ENCODE results near the gene SYDE2. TPM values are rescaled to one million over a fixed set of nuclear protein-coding genes. Genes with fewer than 3 reads are reported as not detected.
"Not testable (repeated sequence)": the region's sequence is repeated elsewhere in the genome, so short reads cannot be mapped to it uniquely, and the experiment has no call there.

SYDE2 gene
- total RNA-seq, 1 donor from 2014 or later: 9.3 TPM

- DNase-seq (ENCODE audit: low read depth in 2 of 2): no peak
Measured at GRCh38 chr1:85219853-85220610, 19.2 kb upstream of the SYDE2 start.

GRCh38 chr1:85216697-85217096, 15.9 kb upstream of the SYDE2 start:
- no peak for DNase-seq (ENCODE audit: low read depth in 2 of 2)

- no peak for DNase-seq (ENCODE audit: low read depth in 2 of 2)
Measured at GRCh38 chr1:85214654-85215053, 13.8 kb upstream of the SYDE2 start.

GRCh38 chr1:85208488-85208887, 7.7 kb upstream of the SYDE2 start:
- DNase-seq (ENCODE audit: low read depth in 2 of 2): no peak

GRCh38 chr1:85203573-85204171, 2.9 kb upstream of the SYDE2 start:
- DNase-seq (ENCODE audit: low read depth in 2 of 2): peak in 1 of 2 donors; percentile 77

GRCh38 chr1:85202864-85203255, 2.0 kb upstream of the SYDE2 start:
- no peak for DNase-seq (ENCODE audit: low read depth in 2 of 2)

- DNase-seq (ENCODE audit: low read depth in 2 of 2): no peak
Measured at GRCh38 chr1:85202092-85202863, 1.5 kb upstream of the SYDE2 start.

- peak; percentile 57 to 64 for DNase-seq (ENCODE audit: low read depth in 2 of 2)
Measured at GRCh38 chr1:85201340-85202091, 700 bp upstream of the SYDE2 start.

GRCh38 chr1:85199667-85200462, 951 bp downstream of the SYDE2 start:
- peak; percentile 3 to 9 for DNase-seq (ENCODE audit: low read depth in 2 of 2)

GRCh38 chr1:85198864-85199263, 2.0 kb downstream of the SYDE2 start:
- DNase-seq (ENCODE audit: low read depth in 2 of 2): no peak

- no peak for DNase-seq (ENCODE audit: low read depth in 2 of 2)
Measured at GRCh38 chr1:85196358-85196757, 4.5 kb downstream of the SYDE2 start.

GRCh38 chr1:85195703-85196102, 5.1 kb downstream of the SYDE2 start:
- no peak for DNase-seq (ENCODE audit: low read depth in 2 of 2)

GRCh38 chr1:85192129-85192528, 8.7 kb downstream of the SYDE2 start:
- DNase-seq (ENCODE audit: low read depth in 2 of 2): not testable (repeated sequence)

- no peak for DNase-seq (ENCODE audit: low read depth in 2 of 2)
Measured at GRCh38 chr1:85189120-85189519, 11.7 kb downstream of the SYDE2 start.

- DNase-seq (ENCODE audit: low read depth in 2 of 2): no peak
Measured at GRCh38 chr1:85188530-85188929, 12.3 kb downstream of the SYDE2 start.

GRCh38 chr1:85187021-85187420, 13.8 kb downstream of the SYDE2 start:
- DNase-seq (ENCODE audit: low read depth in 2 of 2): not testable (repeated sequence)

GRCh38 chr1:85184245-85184644, 16.6 kb downstream of the SYDE2 start:
- DNase-seq (ENCODE audit: low read depth in 2 of 2): no peak

GRCh38 chr1:85182700-85183099, 18.1 kb downstream of the SYDE2 start:
- DNase-seq (ENCODE audit: low read depth in 2 of 2): no peak

GRCh38 chr1:85180869-85181268, 19.9 kb downstream of the SYDE2 start:
- DNase-seq (ENCODE audit: low read depth in 2 of 2): no peak

GRCh38 chr1:85179522-85179921, 21.3 kb downstream of the SYDE2 start:
- DNase-seq (ENCODE audit: low read depth in 2 of 2): no peak

GRCh38 chr1:85178396-85178795, 22.4 kb downstream of the SYDE2 start:
- no peak for DNase-seq (ENCODE audit: low read depth in 2 of 2)
